Adrenal gland (tissue), 5 donors: ENCODE results near the gene HMCES.
A peak's percentile ranks its signal among the peaks of the same experiment; 100 is the strongest.

Experiments
- CTCF ChIP-seq, 6 experiments: fragments of 450-650 bp in 4 of 6; fragments of 200-600 bp in 2 of 6; sonication (generic) in 1 of 6; IDR thresholded peaks; 1 replicate in 5 of 6; 2 replicates in 1 of 6; pipeline versions ENCODE4 v1.5.1 to v1.8.0; 2016 to 2021; ENCODE audit warnings: antibody characterized with exemption in 6 of 6, mild to moderate bottlenecking in 2 of 6, moderate library complexity in 1 of 6
- POLR2A ChIP-seq, 2 donors: fragments of 450-650 bp; IDR thresholded peaks; one replicate each; pipeline ENCODE4 v1.6.1; 2017; ENCODE audit warnings: antibody characterized with exemption in 2 of 2, mild to moderate bottlenecking in 2 of 2, moderate library complexity in 1 of 2
- donor health status: DM: no; HTN: no; CAD: no.

- TF ChIP-seq POLR2A (IDR thresholded peaks at IDR 0.05), result peak; percentile 84 to 88
- TF ChIP-seq CTCF (IDR thresholded peaks at IDR 0.05), result peak in 1 of 6 experiments; percentile 17
Observed at GRCh38 chr3:129249284-129250065, 29.2 kb upstream of the HMCES start, which contains the start of gene COPG1.
